GM12874 (cell line): ENCODE data around the gene ST3GAL3.

ENCODE experiments used
- TF ChIP-seq, protein P1 (sequence below): IDR thresholded peaks from 2 replicates; pipeline ENCODE4 v1.5.1; 2011; ENCODE audit warnings: low read depth, mild to moderate bottlenecking, control low read depth, low read length, moderate library complexity; ENCODE audit not compliant: insufficient read depth

The ST3GAL3 gene

DNA sequence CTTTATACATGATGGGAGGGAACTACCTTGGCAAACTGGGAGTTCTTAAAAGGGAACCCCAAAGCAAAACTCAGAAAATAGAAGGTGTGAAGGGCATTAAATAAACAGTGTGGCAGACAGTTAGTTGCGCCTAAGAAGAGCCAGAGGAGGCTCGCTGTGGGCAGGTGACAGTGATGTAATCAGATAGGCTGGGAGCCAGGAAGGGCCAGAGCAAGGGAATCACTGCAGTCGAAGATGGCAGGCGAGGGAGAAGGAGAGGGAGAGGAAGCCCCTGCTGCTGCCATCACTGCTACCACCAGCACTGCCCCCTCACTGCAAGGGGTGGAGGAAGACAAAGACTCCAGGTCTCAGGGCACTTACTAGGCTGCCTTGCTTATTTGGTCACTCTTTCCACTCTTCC is 97.2 kb downstream of the ST3GAL3 start:
- TF ChIP-seq, protein P1, sequence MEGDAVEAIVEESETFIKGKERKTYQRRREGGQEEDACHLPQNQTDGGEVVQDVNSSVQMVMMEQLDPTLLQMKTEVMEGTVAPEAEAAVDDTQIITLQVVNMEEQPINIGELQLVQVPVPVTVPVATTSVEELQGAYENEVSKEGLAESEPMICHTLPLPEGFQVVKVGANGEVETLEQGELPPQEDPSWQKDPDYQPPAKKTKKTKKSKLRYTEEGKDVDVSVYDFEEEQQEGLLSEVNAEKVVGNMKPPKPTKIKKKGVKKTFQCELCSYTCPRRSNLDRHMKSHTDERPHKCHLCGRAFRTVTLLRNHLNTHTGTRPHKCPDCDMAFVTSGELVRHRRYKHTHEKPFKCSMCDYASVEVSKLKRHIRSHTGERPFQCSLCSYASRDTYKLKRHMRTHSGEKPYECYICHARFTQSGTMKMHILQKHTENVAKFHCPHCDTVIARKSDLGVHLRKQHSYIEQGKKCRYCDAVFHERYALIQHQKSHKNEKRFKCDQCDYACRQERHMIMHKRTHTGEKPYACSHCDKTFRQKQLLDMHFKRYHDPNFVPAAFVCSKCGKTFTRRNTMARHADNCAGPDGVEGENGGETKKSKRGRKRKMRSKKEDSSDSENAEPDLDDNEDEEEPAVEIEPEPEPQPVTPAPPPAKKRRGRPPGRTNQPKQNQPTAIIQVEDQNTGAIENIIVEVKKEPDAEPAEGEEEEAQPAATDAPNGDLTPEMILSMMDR, result no peak

DNA sequence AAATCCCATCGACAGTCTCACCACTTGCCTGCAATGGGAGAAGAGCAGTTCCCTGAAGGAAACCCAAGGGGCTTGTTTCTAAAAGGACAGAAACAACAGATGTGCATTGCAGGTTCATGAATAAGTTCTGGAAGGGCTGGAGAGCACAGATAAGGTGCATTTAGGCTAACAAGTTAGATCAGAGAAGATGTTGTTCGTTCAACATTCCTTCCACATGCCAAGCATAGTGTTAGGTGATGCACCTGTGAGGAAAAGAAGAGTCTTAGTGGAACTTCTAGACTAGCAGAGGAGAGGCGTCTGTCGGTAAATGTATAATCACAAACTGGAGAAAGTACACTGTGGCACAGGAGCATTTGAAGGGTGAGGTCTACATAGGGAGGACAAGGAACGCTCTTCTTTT is 98.0 kb downstream of the ST3GAL3 start:
- TF ChIP-seq, protein P1, result no peak

DNA sequence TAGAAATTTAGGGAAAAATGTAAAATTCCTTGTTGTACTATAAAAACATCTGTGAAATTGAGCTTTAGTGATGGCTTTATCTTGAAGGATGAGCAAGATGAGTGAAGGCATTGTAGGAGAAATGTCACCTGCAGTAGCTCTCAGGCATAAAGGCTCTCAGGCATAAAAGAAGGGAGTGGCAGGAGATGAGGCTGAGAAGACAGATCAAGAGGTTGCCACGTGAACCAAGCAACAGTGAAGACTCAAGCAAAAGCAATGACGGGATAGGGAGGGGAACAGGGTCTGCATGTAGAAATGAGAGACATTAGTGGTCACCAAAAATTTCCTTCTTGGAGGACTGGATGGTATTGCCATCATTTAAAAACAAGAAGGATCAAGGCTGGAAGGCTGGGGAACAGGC is 98.8 kb downstream of the ST3GAL3 start:
- TF ChIP-seq, protein P1, result no peak

DNA sequence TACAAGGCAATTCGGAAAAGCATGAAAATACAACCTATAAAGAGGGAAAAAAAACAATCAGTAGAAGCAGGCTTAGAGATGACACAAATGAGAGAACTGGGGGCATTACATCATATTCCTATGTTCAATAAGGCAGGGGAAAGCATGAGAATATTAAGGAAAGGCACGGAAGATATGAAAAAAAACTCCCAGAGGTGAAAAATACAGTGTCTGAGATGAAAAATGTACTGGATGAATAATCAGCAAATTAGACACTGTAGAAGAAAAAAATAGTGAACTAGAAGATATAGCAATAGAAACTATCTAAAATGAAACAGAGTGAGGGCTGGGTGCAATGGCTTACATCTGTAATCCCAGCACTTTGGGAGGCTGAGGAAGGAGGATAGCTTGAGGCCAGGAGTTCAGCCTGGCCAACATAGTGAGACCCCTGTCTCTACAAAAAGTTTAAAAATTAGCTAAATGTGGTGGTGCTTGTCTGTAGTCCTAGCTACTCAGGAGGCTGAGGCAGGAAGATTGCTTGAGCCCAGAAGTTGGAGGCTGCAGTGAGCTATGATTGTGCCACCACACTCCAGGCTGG is 101.8 kb downstream of the ST3GAL3 start:
- TF ChIP-seq, protein P1, result no peak

DNA sequence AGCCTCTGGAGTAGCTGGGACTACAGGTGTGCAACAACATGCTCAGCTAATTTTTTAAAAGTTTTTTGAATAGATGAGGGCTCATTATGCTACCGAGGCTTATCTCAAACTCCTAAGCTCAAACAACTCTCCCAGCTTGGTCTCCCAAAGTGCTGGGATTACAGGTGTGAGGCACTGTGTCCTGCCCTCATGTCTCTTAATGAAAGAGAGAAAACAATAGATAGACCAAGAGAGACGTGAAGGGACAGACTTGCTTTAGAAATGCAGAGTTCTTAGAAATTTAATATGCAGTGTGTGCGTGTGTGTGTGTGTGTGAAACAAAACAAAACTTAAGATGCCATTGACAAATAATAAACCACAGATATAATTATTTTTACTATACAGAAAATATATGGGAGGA is 105.2 kb downstream of the ST3GAL3 start:
- TF ChIP-seq, protein P1, result no peak

DNA sequence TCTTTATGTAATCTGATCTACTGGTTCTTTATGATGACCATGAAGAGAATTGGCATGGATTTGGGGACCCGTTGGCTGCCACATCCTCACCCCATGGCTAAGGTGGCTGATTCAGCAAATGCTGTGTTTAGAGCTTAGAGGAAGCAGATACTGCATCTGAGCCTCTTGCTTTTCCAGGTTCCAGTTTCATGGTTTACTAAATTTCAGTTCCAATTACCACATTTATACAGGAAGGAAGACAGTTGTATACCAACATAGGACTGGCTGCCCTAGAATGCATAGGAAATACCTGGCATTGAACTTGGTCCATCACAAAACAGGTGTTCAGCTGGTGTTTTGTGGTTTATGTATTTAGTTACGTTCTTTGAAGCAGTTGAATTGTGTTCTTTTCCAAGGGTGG is 107.1 kb downstream of the ST3GAL3 start:
- TF ChIP-seq, protein P1, result no peak

DNA sequence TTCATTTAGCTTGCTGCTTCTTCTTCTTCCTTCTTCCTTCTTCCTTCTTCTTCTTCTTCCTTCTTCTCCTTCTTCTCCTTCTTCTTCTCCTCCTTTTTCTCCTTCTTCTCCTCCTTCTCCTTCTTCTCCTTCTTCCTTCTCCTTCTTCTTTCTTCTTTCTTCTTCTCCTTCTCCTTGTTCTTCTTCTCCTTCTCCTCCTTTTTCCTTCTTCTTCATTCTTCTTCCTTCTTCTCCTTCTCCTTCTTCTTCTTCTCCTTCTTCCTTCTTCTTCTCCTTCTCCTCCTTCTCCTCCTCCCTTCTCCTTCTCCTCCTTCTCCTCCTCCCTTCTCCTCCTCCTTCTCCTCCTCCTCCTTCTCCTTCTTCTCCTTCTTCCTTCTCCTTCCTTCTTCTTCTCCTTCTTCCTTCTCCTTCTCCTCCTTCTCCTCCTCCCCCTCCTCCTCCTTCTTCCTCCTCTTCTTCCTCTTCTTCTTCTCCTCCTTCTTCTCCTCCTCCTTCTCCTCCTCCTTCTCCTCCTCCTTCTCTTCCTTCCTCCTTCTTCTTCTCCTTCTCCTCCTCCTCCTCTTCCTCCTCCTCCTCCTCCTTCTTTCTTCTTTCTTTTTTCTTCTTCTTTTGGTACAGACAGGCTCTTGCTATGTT is 110.1 kb downstream of the ST3GAL3 start:
- TF ChIP-seq, protein P1, result no peak
